Measurements from ENCODE around the gene SGPP2.
A peak's percentile ranks its signal among the peaks of the same experiment; 100 is the strongest.

The SGPP2 gene

DNA sequence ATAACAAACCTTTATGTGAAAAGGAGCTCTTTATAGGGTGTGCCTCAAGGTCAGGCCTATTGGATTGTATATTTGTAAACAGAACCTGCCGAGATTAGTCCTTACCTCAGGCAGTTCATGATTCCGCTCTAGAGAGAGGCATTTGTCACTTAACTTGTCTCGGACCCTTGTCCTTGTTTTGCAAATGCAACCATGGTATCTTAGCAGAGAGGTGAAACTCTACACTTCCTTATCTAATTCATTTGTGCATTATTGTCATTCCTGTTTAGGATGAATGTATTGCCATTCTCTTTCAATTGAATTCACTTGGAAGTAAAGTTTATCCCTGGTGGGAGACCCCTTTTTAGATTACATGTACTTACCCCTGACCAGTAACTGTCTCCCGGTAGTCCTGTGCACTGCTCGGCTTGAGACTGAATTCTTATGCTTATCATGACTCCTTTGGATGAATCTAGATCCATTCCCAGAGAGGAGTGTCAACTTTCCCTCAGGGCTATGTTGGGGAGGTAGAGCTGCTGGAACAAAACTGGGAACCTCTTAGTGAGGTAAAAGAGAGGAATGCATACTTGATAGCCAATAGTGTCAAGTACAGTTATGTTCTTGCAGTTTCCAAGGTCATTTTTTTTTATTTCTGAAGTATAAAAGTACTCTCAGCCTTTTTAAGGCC lies 46.6 kb downstream of the SGPP2 start:
- TF ChIP-seq, protein P1, sequence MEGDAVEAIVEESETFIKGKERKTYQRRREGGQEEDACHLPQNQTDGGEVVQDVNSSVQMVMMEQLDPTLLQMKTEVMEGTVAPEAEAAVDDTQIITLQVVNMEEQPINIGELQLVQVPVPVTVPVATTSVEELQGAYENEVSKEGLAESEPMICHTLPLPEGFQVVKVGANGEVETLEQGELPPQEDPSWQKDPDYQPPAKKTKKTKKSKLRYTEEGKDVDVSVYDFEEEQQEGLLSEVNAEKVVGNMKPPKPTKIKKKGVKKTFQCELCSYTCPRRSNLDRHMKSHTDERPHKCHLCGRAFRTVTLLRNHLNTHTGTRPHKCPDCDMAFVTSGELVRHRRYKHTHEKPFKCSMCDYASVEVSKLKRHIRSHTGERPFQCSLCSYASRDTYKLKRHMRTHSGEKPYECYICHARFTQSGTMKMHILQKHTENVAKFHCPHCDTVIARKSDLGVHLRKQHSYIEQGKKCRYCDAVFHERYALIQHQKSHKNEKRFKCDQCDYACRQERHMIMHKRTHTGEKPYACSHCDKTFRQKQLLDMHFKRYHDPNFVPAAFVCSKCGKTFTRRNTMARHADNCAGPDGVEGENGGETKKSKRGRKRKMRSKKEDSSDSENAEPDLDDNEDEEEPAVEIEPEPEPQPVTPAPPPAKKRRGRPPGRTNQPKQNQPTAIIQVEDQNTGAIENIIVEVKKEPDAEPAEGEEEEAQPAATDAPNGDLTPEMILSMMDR (IDR thresholded peaks at IDR 0.05; ENCODE audit: low read depth, low read length, missing control alignments) = no peak
- H3K4me3 ChIP-seq (ENCODE audit: low read depth, low read length) = no peak overlapping the region
- DNase-seq (ENCODE audit: low read depth) = no peak

DNA sequence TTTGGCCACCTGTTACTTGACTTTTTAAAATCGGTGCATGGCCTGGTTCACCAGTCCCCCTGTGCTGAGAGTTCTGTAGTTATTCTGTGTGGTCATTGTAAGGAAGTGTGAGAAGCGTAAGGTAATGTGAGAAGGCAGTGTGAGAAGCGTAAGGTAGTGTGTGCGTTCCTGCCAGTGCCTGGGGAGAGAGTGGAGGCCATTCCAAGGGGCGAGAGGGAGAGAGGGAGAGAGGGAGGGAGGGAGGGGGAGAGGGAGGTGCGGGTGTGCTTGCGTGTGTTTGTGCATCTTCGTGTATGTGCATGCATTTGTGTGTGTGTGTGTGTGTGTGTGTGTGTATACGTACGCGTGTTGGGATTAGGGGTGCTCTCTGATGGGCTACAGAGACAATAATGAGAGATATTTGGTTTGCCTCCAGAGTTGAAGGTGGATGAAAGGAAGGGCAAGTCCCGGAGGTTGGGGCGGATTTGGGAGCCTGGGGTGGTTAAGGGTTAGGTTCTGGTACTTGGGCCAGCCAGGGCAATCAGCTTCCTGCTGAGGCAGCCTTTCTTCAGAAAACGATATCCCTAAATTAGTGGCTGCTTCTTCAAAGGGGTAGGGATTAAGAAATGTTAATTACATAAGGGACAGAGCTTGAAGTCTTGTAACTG lies 53.7 kb downstream of the SGPP2 start:
- no peak for DNase-seq (ENCODE audit: low read depth)
- TF ChIP-seq, protein P1 (IDR thresholded peaks at IDR 0.05; ENCODE audit: low read depth, low read length, missing control alignments) = no peak
- no peak overlapping the region for H3K4me3 ChIP-seq (ENCODE audit: low read depth, low read length)

DNA sequence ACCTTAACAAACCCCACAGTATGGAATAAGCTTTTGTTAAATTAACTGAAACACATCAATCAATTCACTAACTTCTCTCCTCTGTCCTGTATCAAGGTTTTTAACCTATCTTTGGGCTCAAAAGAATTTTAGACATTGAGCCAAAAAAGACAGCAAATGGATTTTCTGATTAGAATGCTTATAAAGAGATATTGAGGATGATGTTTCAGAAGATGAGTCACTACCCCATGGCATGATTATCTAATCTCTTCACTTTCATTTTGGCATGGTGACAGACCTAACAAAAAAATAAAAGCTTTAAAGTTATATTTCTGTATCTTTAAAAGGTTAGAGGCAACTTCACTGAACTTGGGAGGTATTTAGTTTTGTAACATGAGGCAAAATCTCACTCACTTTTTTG lies 55.5 kb downstream of the SGPP2 start:
- no peak for DNase-seq (ENCODE audit: low read depth)
- TF ChIP-seq, protein P1 (IDR thresholded peaks at IDR 0.05; ENCODE audit: low read depth, low read length, missing control alignments) = no peak
- H3K4me3 ChIP-seq (ENCODE audit: low read depth, low read length) = no peak overlapping the region

DNA sequence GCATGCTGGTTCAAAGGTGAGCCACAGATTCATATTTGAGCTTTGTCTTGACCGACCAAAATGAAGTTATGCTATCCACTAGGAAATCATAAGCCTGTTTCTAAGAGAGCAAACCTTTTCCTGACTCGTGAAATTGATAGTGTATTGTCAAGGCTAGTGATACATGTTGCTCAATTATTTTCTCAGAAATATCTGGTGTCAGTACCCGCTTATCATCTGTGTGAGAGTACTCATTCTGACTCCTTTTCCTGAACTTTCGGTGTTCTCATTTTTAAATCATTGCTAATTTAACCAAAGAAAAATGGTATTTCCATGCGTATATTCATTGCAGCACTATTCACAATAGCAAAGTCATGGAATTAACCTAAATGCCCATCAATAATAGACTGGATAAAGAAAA lies 56.2 kb downstream of the SGPP2 start:
- H3K4me3 ChIP-seq (ENCODE audit: low read depth, low read length) = no peak overlapping the region

DNA sequence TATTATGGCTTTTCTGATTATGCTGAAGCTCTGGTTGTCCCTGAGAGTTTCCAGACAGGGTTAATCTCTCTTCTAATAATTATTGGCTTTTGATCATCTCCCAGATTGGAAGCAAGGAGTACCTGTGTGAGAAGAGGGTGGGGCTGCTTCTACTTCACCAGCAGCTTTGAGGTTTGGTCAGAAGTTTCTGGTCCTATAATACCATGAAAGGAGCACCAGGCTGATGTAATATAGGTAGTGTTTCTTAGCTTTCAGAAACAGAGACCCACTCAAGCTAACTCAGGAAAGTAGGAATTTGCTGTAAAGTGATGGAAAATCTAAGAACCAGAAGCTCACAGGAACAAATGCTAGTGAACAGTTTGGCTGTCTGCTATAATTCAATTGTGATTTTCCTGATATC lies 57.6 kb downstream of the SGPP2 start:
- H3K4me3 ChIP-seq (ENCODE audit: low read depth, low read length) = no peak overlapping the region
- TF ChIP-seq, protein P1 (IDR thresholded peaks at IDR 0.05; ENCODE audit: low read depth, low read length, missing control alignments) = no peak
- no peak for DNase-seq (ENCODE audit: low read depth)

More for the DNA sequence above, 56.2 kb downstream of the SGPP2 start:
- DNase-seq (ENCODE audit: low read depth) = no peak
- TF ChIP-seq, protein P1 (IDR thresholded peaks at IDR 0.05; ENCODE audit: low read depth, low read length, missing control alignments) = no peak

DNA sequence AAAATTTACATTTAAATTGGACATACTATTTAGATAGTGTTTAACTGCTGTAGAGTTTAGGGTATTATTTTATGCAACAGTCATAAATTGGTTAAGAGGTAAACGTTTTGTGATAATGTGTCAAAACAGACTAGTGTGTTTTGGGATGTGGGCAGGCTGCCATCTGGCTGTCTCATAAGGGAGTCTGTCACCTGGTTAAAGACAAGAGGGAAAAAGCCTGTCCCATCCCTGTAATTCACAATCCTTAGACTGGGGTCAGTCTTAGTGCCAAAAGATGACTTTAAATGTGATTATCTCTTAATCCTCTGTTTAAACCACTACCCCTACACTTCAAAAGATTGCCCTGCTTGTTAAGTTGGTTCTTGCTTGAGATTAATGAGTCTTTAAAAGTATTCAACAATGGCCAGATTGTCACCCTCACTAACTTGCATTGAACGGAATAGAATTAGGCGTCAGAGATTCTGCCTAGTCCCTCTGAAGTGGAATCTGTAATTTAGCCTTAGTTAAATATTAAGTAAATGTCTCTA lies 59.2 kb downstream of the SGPP2 start:
- TF ChIP-seq, protein P1 (IDR thresholded peaks at IDR 0.05; ENCODE audit: low read depth, low read length, missing control alignments) = peak; percentile 12
- no peak overlapping the region for H3K4me3 ChIP-seq (ENCODE audit: low read depth, low read length)
- no peak for DNase-seq (ENCODE audit: low read depth)

Data from GM12864 (cell line).